Globus pallidus (tissue), 1 donor: ENCODE measurements around the gene EFCC1.

Experiments
- DNase-seq: peaks from one replicate; pipeline ENCODE4 v3.0.0-alpha.2; 2015; ENCODE audit warnings: low spot score

The EFCC1 gene

DNA sequence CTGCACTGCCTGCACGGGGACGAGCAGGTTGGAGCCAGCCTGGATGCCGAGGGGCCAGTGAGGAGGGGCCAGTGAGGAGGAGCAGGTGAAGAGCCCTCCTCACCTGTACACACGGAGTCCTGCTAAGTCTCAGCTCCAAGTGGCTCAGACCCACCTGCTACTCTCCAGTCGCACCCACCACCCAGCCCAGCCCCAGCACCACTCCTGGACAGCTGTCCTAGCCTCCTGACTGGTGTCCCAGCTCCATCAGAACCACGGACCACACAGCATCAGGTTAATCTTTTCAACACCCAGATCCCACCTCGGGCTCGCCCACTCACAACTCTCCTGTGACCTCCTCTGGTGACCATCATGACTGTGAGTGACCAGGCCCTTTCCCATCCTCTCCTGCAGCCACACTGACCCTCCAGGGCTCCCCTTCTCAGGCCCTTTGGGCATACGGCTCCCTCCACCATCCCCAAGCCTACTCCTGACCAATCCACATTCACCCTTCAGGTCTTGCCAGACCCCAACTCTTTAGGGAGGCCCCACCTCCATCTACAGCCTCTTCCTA, 13.8 kb downstream of the EFCC1 start:
- no peak for DNase-seq

DNA sequence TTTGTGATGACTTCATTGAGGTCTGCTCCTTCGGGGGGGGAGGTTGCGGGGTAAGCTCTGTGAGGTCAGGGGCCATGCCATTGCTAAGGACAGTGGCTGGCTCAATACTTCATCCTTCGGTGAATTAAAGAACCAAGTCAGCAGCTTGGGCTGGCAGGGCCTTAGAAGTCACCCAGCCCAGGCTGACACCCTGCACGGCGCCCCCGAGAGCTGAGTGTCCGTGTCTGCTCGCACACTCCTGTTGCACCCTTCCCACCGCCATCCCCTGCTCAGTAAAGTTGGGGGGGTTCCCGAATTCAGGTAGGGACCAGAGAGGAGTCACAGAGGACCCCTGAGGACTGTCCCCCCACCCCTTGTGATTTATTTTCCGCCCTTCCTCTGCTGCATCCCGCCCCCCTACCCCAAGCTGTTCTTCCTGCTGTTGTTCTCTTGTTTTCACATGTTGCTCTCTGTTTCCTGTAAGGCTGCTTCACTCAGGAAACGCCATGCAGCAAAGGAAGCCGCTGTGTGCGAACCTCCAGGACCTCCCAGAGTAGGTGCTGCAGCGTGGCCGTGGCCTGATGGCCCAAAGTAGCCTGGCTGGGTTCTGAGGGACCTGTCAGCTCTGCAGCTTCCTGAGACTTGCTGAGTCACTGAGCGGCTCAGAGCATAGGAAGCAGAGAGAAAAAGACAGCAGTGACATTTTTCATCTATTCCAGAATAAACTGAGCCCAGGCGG, 14.4 kb downstream of the EFCC1 start:
- no peak for DNase-seq

DNA sequence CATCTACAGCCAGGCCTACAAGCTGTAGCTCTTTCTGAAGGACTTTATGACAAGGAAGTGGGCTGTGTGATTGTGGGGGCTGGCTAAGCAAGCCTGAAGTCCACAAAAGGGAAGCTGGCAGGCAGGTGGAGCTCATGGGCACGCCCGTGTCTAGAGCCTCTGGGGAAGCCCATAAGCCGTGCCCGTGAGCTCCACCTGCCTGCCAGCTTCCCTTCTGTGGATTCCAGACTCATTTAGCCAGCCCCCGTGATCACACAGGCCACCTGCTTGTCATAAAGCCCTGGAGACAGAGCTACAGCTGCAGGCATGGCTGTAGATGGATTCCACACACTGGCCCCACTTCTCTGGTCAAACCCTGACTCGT, 15.2 kb downstream of the EFCC1 start:
- no peak for DNase-seq

DNA sequence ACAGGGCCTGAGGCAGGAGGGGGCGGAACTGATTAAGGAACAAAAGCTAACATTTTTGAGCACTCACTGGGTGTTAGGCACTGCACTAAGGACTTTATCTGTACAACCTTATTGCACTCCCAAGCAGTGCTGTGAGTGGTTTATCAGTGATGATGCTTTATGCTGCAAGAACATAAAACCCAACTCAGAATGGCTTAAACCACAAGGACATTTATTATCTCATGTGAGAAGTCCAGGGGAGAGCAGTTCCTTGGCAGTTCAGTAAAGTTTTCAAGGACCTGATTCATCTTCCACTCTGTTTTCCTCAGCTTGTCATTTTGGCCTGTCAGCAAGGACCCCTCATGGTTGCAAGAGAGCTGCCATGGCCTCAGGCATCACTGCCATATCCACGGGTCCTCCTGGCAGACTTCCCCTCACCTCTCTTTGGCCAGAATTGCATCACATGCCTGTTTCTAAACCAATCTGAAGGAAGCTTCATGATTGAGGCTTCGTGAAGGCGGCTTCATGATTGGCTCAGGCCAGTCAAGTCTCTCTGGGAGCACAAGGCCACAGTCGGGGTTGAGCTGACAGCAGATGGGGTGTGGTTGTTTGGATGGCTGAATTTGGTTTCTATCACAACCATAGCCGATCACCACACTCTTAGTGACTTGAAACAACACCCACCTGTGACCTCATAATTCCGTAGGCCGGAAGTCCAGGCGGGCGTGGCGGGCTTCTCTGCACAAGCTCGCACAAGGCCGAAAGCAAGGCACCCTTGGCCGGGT, 15.8 kb downstream of the EFCC1 start:
- DNase-seq = no peak

DNA sequence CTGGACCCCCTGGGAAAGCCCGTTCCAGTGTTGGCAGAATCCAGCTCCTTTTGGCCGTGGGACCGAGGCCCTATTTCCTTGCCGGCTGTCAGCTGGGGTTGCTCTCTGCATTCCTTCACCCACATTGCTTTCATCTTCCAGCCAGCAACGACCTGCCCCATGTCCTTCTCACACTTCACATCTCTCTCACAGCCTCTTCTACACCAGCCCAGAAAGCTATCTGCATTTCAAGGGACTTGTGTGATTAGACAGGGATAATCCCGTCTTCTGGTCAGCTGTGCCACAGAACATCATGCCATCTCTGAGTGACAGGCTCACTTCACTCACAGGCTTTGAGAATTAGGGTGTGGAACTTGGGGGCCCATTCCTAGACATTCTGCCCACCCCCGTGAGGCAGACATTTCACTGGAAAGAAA, 16.4 kb downstream of the EFCC1 start:
- DNase-seq = no peak

DNA sequence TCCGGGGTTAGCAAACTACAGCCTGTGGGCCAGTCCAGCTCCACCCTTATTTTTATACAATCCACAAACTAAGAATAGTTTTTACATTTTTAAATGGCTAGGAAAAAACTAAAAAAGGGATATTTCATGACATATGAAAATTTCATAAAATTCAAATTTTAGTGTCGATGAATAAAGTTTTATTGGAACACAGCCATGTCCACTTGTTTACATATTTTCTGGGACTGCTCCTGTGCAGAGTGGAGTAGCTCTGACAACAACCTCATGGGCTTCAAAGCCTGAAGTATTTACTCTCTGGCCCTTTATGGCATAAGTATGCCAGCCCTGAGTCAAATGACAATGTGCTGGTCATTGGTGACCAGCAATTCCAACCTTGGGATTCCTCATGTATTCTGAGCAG, 17.2 kb downstream of the EFCC1 start:
- no peak for DNase-seq

DNA sequence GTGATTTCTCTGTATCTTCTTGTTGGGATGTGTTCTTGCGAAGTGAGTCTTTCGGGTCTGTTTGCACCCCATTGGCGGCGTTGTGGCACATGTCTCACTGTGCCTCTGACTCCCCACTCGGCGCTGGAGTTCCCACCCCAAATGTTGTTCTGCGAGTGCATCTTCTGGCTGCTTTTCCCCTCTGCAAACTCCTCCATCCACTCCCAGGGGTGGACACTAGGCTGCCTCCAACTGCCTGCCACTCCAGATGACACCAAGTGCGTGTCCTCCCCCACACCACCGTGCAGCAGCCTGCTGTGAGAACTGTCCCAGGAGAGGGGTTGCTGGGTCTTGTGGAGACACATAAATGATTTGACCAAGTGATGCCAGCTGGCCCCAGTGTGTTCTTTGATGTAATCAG, 17.6 kb downstream of the EFCC1 start:
- no peak for DNase-seq

DNA sequence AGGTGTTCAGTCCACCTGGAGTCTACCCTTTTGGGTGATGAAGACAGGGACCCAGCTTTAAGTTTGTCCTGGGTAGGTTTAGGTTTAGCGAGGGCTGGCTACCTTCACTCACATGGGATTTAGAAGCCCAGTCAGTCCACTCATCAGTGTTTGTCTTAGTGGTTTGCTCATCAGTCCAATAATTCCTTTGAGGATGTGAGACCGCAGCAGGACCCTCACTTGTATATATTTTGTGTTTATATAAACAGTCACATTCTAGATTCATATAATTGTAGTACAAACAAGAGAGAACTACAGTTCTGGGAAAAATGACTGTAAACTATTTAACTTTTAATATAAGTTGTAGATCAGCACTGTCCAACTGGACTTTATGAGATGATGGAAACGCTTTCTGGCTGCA, 18.2 kb downstream of the EFCC1 start:
- no peak for DNase-seq

DNA sequence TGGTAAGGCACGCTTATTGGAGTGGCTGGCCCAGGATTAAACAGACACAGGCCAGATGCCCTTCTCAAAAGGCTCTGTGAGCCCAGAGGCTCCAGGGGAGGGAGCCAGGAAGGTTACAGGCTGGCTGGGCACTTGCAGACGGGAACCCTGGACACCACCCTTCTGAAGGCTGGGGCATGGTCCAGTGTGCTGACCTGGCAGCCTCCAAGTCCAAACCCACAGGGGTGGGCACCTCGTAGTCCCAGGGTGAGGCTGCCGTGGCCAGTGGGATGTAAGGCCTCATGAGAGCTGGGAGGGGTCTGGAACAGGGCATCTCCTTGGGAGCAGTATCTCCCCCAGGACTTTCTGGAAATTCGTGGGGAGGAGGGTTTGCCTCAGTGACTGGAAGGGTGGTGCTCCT, 19.6 kb downstream of the EFCC1 start:
- no peak for DNase-seq

DNA sequence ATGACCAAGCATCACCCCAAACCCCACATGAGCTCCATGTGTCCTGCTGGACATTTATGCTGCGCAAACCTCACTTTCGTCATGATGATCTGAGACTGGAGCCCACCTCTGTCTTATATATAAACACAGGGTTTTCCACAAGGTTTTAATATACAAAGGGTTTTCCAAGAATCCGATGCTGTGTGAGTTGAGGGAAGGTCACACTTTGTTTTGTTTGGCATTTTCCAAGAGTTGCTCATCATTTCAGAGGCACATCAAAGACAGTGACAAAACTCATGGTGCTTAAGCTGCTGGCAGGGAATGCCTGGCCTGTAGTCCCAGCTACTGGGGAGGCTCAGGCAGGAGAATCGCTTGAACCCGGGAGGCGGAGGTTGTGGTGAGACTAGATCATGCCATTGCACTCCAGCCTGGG, 20.0 kb downstream of the EFCC1 start:
- DNase-seq = no peak

DNA sequence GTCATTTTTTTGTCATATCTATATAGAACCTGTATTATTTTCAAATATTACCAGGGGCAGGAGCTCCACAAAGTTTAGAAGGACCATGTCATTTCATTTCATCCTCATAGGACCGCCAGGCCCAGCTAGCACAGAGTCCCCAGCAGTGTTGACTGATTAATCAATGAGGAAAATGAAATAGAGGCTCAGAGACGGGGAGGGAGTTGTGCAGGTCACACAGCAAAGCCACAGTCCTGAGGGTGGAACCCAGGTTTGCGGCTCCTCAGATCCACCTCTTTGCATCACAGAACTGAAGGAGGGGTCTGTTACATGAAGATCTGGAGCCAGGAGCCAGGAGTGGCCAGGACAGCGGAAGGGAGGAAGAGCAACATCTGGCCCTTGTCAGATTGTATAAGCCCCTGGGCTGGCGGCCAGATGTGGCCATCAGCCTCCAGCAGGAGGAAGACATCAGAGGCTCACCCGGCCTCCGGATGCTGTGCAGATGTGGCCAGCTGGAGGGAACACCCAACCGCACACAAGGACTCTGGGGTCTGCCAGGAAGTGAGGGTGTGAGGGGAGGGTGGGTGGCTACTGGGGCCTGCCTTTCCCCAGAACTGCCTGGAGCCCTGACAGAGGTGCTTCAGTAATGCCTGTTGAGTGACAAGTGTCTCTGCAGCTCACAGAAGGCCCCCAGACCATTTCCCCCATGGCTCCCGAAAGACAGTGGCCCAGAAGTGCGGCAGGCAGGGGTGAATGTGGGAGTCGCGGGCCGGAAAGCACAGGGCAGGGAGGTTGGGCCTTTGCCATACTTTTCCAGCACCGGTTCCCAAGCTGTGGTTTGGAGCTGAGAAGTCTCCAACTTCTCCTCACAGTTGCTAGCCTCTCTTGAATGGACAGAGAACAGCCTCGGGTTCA, 21.3 kb downstream of the EFCC1 start:
- no peak for DNase-seq

DNA sequence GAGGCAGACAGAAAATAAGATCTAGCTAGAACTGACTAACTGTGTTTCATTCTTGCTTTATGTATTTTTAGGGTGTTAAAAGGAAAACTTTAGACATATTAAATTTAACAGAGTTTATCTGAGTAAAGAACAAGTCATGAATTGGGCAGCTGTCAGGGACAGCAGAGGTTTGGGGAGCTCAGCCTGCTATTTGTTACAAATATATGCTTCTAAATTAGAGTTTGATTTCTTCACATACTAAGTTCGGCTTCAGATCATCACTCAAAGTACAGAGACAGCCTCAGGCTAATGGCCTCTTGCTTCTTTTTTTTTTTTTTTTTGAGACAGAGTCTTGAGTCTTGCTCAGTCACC, 21.9 kb downstream of the EFCC1 start:
- no peak for DNase-seq

DNA sequence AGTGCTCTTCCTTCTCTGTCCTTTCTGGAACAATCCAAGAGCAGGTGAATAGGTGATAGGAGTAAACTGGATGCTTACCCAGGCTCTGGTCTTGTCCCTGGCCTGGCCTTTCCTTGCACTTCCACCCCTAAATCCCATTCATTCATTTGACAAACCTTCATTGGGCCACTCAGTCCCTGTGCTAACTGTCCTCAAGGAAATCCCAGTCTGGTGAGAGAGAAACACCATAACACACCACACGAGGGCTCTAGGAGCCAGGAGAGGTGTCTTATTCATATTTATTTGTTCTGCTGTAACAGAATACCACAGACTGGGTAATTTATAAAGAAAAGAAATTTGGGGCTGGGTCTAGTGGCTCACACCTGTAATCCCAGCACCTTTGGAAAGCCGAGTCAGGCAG, 22.8 kb downstream of the EFCC1 start:
- no peak for DNase-seq

DNA sequence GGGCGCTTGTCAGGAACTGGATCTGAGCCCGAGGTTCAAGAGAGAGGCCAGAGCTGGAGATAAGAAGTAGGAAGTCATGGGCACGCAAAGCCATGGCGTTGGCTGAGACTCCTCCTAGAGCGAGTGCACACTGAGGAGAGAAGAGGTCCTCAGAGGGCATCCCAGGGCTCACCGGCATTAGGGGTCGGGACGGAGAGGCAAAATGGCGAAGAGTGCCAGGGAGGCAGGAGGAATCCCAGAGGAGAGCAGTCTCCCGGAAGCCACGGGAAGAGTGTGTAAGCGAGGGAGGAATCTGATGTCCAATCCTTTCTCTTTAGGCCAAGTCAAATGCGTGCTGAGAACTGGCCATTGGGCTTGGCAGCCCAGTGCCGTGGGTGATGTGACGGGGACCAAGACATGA, 24.0 kb downstream of the EFCC1 start:
- DNase-seq = no peak

DNA sequence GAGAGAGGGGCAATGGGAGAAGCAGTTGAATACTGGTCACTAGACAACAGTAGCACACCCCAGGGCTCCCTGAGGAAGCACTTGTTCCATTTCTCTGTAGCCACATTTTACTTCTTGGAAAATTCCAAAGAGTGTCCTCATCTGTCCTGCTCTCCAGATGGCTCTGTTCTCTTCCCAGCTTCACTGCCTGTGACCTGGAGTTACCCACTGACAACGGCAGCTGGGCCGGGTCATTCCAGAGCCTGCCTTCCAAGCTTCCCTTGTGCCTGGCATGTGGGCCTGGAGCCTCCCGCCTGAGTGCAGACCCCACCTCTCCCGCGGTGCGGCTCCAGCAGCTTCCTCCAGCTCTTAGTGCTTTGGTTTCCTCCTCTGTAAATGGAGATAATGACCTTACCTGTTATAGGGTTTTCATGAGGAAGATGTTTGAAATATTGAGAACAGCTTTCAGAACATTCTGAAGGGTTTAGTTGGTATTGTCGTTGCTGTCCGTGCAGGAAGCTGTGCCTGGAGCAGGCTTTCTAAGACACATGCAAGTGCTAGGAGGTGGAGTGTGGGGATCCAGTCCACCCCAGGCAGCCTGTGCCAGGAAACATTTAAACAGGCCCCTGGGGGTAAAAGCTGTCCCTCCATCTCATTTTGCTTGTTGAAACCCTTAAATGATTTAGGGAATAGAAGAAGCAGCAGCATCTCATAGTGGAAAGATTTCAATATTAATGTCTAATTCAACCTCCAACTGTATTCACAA, 24.8 kb downstream of the EFCC1 start:
- no peak for DNase-seq

DNA sequence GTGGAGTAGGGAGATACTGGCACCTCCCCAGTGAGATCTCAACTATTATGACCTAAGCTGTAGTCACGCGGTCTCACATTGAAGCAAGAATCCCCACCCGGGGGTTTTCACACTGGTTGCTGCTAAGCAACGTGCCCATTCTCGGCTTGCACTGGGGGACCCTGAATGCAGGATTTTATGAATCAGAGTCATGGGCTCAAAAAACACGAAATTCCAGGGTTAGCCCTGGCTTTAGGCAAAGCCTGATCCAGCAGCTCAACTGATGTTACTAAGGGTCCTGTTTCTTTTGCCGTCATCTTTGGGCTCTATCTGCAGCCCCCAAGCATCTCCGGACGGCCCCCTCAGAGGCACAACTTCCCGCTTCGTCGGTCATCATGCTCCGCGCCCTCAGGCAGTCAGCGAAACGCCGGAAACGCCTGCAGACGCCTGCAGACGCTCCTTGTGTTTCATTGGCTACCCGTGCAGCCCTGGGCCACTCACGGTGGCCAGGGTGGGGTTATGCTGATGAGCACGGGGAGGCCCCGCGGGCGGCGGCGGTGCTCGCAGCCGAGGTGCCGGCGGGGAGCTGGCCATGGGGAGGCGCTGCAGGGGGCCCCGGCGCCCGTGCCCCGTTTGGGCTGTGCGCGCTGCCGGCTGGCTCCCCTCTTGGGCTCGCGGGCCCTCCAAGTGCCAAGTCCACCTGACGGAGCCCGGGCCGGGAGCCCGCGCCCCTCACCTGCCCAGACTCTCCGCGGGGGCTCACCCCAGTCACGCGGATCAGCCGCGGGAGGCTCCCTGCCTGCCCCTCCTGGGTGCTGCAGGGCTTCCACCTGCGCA, 25.8 kb downstream of the EFCC1 start:
- peak; percentile 76 for DNase-seq

DNA sequence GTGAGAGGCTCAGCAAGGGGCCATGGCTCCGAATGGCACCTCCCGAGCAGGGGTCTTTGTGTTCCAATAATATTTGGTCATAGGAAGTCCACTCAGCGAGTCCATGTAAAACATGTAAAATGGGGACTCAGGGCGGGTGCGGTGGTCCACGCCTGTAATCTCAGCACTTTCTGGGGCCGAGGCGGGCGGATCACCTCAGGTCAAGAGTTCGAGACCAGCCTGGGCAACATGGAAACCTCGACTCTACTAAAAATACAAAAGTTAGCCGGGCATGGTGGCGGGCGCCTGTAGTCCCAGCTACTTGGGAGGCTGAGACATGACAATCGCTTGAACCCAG, 26.4 kb downstream of the EFCC1 start:
- DNase-seq = no peak

DNA sequence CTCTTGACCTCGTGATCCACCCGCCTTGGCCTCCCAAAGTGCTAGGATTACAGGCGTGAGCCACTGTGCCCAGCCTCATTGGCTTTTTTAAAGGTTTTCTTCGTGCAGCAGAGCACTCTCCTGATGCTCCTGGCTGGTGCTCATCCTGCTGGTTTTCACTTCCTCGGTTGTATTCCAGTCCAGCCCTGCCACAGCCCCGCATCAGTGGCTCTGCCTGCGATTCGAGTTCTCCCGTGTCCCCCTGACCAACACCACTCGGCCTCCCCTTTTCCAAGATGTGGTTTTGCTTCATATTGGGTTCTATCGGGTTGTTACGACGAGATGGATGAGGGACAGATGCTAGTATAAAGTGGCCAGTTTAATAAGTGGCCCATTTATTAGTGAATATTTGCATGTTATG, 27.8 kb downstream of the EFCC1 start:
- DNase-seq = no peak

DNA sequence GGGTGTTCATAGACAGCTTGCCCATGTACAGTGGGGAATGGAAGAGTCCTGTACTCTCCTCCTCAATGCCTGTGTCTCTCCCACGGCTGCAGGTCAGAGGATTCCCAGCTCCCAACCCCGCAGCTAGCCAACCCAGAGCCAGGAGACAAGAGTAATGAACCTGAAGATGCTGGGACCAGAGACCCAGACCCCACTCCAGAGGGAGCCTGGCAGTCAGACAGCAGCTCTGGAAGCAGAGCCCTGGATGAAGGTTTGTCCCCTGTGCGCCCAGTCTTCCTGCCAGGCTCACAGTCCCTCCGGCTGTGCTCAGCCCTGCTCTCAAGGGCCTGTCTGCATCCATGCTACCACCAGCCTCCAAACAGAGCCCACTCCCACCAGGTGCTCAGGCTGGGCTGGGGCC, 29.5 kb downstream of the EFCC1 start:
- DNase-seq = no peak

DNA sequence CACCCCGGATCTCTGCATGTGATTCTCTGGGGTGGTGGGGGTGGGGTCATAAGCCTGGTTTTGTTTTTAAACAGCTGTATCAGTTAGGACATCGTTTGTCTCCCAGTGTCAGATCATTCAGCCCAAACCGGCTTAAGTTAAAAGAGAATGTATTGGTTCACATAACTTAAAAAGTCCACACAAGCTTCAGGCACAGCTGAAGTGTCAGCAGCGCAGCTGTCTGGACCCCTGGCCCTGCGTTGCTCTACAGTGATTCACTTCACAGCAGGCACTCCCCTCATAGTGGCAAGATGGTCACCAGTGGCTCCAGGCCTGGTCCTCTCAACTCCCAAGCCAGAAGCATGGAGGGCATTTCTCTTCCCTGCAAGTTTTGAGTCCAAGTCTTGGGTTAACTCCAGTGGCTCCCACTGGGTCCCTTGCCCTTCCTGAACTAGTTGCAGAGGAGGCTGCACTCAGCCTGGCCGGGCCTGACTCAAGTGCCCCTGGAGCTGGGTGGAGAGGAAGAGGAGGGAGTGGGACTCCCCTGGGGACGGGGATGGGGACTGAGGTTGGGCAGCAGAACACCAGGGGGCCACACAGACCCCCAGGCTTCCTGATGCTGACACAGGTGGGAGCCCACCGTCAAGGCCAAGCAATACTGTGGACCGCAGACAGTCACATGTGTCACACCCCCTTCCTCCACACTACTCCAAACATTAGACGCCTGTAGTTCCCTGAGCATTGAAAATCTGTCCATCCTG, 30.5 kb downstream of the EFCC1 start:
- DNase-seq = no peak
